HG02840 (cell line): ENCODE measurements around the gene VWA3A.

Experiments used
- ATAC-seq: cut with Tn5 transposase; IDR thresholded peaks from one replicate; pipeline ENCODE4 v1.9.1; 2021; ENCODE audit warnings: mild to moderate bottlenecking, moderate library complexity, moderate number of reproducible peaks; ENCODE audit not compliant: unreplicated experiment, low FRiP score

Gene VWA3A

DNA sequence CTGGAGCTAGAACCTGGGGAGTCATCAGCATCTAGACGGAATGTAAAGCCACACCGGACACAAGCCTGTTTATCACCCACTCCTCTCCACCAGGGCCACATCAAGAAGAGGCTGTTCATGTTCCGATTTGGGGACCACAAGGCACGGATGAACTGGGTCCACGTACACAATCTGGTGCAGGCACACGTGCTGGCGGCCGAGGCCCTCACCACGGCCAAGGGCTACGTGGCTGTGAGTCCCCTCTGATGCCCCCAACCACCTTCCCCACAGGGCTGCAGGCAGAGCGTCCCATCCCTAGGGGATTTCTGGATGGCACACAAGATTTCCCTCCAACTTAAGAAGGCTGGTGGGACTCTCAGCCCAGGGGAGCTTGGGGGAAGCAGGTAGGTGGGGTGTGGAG is 89.1 kb downstream of the VWA3A start:
- no peak for ATAC-seq

DNA sequence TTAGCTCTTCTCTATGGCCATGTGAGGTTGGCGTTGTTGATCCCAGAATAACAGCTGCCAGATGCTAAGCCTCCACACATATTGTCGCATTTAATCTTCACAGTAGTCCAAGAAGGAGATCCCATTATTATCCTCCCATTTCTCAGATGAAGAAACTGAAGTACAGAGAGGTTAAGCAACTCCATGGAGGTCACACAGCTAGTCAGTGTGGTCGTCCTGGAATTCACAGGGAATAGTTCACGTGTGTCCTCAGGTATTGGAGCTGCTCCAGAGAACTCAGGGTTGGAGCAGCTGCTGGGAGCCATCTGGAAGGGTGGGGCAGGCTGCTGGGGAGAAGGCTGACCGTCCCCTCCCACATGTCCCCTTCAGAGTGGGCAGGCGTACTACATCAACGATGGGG is 89.5 kb downstream of the VWA3A start:
- ATAC-seq = no peak

DNA sequence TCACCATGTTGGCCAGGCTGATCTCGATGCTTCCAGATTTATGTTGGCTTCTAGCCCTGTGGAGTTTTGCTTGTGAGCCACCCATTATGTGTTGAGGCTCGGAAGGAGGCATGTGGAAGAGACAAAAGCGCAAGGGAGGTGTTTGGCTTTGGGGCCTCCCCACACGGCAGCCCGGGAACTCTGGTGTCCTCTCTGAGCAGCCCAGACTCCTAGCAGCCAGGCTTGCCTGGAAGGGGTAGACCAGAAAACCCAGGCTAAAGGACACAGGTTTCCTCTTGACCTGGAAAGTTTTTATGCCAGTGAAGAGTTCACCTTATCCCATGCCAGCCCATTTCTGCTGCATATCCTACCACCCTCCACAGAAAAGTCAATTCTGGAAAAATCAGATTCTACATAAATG is 91.0 kb downstream of the VWA3A start:
- ATAC-seq = no peak

DNA sequence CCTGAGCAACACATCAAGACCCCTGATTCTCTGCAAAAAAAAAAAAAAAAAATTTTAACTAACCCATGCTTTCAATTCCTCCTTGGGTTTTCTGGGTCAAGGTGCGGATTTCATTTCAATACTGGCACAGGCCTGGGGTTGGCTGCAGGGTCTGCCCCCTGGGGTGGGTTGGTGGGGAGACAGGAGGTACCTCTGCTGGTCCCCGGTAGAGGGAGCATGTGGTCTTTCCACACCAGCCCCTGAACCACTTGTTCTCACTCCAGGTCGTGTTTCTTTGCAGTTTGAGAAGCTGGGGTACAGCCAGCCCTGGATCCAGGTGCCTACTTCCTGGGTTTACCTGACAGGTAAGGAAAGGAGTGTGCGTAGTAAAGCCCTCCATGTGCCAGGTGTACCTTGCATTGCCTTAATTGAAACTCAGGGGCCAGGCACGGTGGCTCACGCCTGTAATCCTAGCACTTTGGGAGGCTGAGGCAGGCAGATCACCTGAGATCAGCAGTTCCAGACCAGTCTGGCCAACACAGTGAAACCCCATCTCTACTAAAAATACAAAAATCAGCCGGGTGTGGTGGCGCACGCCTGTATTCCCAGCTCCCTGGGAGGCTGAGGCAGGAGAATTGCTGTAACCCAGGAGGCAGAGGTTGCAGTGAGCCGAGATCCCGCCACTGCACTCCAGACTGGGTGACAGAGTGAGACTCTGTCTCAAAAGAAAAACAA is 91.7 kb downstream of the VWA3A start:
- ATAC-seq = no peak

DNA sequence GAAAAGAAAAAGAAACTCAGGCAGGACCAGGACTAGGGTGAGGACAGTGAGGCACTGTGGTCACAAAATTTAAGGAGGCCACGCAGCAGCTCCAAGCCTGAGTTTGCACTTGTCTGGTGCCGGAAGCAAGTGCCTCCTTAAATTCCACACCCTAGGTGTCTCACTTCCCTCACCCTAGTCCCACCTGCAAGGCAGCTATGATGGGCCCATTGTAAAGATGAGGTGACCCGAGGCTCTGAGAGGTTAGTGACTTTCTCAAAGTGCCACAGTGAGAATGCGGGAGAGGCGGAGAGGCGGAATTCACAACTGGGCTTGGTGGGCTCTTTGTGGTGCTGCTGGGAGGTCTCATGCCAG is 92.3 kb downstream of the VWA3A start:
- no peak for ATAC-seq

DNA sequence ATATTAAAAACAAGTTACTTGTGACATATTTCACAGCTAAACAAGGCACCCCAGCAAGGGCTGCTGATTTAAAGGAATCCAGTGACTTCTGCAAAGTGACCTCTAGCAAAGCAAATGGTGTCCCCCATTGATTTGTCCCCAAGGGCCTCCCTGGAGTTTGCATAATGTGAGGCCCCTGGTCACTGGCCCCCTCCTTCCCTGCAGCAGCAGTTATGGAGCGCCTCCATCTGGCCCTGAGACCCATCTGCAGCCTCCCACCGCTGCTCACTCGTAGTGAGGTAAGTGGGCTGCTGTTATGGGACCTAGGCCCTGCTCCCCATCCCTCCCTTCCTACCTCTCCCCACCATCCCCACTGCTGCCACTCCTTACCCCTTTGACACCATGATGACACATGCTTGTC is 94.2 kb downstream of the VWA3A start:
- no peak for ATAC-seq

DNA sequence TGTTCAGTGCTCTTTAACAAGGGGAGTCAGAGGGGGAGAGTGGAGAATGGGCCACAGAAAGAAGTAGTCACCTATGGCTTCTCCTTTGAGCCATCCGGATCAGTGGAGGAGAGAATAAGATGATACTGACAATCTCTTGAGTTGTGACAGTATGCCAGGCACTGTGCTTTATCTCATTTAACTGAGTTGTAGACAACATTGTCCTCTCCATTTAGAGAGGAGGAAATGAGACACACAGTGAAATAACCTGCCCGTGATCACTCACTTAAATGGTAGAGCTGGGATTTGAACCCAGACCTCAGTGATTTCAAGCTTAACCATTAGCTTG is 95.9 kb downstream of the VWA3A start:
- ATAC-seq = no peak

DNA sequence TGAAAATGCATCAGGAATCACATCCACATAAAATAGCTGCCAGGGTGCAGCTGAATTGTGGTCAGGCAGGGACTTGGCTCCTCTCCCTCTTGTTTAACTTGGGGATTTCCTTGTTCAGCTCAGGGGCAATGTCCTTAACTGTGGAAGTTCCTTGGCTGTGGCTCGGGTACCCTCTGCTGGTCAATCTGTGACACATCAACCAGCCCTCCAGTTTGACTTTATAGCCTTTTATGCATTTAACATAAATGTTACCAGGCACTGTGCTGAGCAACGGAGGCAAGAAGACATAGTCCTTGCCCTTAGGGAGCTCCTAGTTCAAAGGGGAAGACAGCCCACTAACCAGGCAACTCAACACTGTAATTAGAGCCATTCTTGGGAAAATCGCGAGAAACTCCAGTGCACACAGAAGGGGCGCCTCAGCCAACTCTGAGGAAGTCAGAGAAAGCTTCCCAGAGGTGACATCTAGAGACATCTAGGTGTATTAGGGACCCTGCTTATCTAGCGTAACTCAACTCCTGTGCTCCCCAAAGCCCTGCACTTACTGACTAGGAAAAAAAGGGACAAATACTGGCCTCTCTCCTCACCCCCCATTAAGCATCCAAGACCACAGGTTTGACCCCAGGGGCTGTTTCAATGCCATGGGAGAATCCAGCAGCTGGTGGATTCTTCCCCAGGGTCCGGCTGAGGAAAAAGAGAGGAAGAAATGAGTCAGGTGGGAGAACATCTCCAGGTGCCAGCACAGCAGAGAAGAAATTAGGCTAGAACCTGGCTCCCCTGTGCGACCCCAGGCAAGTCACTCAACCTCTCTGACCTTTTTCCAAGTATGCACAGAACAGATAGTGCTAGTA is 96.5 kb downstream of the VWA3A start:
- no peak for ATAC-seq

DNA sequence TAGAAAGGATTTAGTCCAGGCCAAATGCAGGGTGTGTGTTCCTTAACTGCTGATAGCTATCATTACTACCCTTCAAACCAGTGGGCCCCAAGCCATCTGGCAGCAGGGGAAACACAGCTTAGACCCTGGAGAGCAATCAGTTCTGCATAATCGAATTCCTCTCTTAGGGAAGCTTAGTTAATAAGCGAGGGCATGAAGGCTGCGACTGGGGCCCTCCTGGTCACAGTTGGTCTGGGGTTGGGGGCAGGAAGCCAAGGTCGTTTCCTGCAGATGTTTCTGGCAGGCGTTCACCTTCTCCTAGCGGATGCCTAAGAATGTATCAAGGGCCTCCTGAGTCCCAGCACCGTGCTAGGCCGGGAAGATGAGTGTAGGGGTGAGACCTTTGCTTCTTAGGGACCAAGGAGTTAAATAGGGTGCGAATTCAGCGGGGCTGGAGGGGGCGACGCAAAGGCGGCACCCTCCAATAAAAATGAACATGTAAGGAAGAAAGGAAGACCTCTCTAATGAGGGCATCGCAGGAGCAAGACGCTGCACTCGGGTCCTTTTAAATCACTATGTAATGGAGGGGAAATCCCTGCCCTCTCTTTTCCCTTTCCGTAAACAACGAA is 97.2 kb downstream of the VWA3A start:
- no peak for ATAC-seq

DNA sequence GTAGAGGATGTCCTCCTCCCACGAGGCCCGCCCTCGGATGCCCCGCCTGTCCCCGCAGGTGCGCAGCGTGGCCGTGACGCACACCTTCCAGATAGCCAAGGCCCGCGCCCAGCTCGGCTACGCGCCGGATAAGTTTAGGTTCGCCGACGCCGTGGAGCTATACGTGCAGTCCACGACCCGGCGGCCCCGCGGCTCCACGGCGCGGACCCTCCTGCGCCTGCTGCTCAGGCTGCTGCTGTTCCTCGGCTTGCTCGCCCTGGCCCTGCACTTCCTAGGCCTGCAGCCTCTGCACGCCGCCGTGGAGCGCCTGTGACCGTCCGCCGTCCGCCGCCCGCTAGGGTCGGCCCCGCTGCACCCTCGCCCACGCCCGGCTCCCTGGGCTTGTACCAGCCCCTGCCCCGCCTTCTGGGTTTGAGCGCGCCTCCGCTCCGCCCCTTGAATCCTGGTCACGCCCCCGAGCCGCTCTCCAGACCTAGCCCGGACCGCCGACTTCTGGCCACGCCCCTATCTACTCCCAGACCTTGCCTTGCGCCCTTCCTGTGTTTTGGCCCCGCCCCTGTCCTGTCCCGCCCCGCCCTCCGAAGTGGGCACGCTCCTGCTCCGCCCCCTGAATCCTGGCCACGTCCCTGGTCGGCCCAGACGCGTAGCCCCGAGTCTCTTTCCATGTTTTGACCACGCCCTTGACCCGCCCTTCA is 97.9 kb downstream of the VWA3A start:
- peak; percentile 66 for ATAC-seq

DNA sequence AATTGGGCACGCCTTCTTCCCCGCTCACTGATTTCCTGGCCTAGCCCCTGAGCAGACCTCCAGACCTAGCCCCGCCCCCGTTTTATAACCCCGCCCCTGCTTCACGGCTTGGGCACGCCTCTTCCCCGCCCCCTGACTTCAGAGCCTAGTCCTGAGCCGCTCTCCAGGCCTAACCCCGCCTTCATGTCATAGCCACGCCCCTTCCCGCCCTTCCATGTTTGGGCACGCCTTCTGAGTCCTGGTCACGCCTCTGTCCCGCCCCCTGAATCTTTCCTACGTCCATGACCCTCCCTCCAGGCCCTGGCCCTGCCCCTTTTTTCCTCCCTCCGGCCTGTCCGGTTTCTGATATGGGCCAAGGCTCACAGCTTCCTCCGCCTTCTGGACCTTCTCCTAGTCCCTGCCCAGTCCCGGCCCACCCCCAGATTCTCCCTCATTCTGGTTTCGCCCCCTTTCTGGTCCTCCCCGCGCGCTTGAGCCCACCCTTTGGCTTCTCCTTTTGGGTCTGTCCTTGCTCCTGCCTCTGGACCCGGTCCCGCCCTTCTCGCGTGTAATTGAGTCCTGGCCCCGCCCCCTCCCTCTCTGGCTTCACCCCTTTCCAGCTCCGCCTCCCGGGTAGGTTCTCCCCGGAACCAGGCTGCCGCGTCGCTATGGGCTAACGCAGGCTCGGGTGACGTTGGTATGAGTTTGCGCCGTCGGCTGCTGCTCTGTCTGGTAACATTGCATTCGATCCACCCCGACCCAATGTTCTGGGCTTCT is 98.6 kb downstream of the VWA3A start:
- ATAC-seq = peak; percentile 44

DNA sequence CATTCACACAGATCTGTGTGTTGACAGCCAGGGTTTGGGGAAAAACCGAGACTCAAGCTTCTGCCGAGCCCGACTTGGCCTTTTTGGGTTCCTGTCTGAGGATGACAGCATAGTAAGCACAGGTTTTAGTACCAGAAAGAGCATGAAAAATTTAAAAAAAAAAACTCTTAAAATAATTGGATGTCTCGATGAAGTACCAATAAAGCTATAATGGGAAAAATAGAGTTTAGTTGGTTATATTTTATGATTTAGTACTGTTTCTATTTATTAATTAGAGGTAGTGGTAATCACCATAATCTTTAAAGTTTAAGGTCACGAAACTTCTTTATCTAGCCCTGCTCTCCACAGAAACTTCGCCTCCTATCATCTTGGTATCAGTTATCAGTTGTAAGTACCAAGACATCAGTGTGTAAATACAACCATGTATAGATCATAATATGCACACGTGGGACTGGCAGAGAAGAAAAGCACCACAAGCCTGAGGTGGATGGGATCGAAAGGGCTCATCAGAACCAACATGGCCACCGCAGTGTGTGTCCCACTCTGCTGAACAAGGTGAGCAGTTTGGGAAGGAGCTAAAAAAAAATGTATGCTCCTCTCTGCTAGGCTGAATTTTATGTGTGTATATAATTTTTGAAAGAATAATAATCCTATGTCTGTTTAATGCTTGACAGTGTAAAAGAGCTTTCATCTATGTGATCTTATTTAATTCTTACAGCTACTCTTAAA is 99.4 kb downstream of the VWA3A start:
- no peak for ATAC-seq

DNA sequence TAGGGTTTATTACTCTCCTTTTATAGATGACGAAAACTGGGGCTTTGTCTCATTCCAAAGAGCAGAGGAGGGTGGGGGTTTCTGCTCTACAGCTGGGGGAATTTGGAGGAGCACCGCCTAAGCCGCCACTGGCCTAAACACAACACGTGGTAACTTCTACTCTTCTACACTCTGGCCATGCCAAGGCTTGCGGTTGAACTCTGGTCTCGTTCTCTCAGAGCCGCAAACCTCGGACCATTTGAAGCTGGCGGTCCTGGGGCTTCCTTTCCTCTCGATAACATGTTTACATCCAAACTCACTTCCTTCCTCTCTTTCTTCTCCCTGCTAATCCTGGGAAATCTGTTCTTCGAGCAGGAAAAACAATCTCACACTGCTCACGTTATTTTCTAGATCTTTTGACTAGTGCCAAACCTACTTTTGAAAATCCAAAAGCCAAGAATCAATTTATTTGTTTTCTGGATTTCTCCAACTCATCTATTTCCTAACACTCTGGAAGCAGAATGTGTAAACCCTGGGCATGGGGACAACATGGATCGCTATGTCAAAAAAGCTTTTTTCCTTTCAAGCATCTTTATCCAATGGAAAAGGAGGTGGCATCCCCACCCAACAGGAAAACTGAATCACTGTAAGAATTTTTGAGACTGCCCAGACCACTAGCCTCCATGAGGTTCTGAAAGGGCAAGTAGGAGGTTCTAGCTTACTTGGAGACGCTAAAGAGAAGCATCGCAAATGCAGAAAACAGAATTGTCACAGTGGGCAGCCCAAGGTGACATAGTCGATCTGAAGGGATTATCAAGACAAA is 100.1 kb downstream of the VWA3A start:
- peak; percentile 18 for ATAC-seq

DNA sequence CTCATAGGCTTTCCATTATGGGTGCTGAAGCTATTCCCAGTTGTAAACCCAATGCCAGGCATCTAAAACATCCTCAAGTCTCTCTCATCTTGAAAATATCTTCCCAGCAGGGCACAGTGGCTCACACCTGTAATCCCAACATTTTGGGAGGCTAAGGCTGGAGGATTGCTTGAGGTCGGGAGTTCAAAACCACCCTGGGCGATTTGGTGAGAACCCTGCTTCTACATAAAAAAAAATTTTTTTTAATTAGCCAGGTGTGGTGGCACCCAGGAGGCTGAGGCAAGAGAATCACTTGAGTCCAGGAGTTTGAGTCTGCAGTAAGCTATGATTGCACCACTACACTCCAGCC is 100.7 kb downstream of the VWA3A start:
- no peak for ATAC-seq

DNA sequence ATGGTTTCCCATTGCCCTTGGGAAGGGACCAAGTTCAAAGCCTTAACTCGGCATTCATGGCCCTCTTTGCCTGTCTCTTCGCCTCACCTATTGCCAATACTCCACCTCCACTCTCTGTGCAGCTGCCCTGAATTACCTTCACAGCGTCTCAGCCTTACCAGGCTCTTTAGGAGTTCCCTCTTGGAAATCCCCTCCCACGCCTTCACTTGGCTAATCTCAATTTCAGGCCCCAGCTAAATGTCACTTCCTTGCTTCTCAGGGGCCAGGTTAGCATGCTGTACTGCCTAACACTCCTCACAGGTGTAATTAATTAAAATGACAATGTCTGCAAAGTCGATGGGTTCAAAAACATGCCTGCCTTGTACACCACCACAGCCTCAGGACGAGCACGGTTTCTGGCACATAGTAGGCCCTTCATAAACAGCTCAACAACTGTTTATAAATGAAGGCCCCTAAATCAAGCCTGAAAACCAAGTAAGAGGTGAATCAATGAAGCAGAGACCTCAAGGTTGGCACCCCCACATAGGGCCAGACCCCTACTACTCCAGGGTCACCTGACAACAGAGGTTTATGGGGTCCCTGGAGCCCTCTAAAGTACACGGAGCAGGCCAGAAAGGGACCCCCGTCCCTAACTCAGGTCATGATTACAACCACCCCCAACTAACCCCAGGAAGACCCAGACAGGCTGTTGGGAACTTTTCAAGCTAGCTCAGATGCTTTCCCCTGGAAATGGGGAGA is 102.5 kb downstream of the VWA3A start:
- no peak for ATAC-seq

DNA sequence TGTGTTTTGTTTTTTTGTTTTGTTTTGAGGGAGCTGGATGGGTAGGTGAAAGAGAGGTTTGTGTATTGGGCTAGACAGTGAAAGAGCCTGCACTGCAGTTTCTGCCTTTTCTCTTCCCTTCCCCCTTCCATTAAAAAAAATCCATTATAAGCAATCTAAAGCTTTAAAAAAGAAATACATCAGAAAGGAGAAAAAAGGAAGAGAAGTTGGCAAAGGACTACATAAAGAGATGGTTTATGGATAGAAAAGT is 103.0 kb downstream of the VWA3A start:
- no peak for ATAC-seq

DNA sequence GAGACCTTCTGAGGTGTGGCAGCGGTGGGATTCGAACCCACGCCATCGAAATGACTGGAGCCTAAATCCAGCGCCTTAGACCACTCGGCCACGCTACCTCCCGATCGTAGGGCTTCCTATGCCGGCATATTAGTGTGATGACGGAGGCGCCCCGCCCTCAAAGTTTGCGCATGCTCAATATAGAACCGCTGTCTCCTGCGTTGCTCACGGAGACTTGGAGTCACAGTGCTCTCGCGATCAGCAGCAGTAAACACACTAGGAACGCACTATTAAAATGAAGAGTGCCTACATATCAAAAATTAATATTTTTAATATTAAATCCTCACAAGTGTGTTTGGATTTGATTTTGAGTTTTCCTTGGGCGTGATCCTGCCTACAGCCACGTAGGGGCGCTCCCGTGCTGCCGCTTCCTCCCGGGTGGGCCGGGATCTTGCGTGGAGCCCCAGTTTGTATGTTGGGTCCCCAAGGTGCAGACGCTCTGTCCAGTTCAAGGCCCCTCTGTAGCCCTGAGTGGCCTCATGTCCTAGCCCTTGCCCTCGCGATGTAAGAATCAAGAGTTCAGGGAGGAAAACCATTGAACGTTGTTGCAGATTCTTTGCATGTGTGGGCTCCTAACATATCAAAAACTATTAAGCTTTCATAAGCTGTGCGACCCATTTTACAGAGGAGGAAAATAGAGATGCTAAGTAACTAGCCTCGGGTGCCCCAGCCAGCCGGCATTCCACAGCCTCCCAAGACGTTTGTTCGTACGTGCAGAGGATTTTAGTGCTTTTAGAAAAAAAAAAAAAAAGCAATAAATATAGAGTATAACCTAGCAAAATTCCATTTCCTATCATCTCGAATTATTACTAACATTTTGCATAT is 103.6 kb downstream of the VWA3A start:
- ATAC-seq = peak; percentile 39
